ENCODE results near the gene OR11A1.

The OR11A1 gene

GRCh38 chr6:29425075-29425474 is 31.8 kb downstream of the OR11A1 start:
- no peak overlapping the region for H3K27ac ChIP-seq
- H3K9ac ChIP-seq, result no peak overlapping the region
- no peaks in the 10 kb centered on the region for H3K36me3 ChIP-seq
- no peaks in the 10 kb centered on the region for H3K9me3 ChIP-seq (replicated peaks in 1 of 11)
- no peaks in the 10 kb centered on the region for H4K20me1 ChIP-seq
- H3K4me3 ChIP-seq, result no peak overlapping the region
- H3K27me3 ChIP-seq, result no peaks in the 10 kb centered on the region
- no peak for TF ChIP-seq Cebpa-rat (IDR thresholded peaks at IDR 0.05)
- no peaks in the 10 kb centered on the region for H3K4me1 ChIP-seq
- H3K4me2 ChIP-seq, result no peak overlapping the region

GRCh38 chr6:29424575-29424974 is 32.3 kb downstream of the OR11A1 start:
- H3K9me3 ChIP-seq (replicated peaks in 1 of 11), result no peaks in the 10 kb centered on the region
- no peak overlapping the region for H3K27ac ChIP-seq
- H4K20me1 ChIP-seq, result no peaks in the 10 kb centered on the region
- H3K9ac ChIP-seq, result no peak overlapping the region
- H3K4me1 ChIP-seq, result no peaks in the 10 kb centered on the region
- H3K4me2 ChIP-seq, result no peak overlapping the region
- no peaks in the 10 kb centered on the region for H3K36me3 ChIP-seq
- TF ChIP-seq Cebpa-rat (IDR thresholded peaks at IDR 0.05), result no peak
- H3K27me3 ChIP-seq, result no peaks in the 10 kb centered on the region
- no peak overlapping the region for H3K4me3 ChIP-seq

- Histone ChIP-seq H3K27ac (no peak overlapping the region), H3K4me3 (no peak overlapping the region), H3K4me1 (no peaks in the 10 kb centered on the region), H3K36me3 (no peaks in the 10 kb centered on the region), H4K20me1 (no peaks in the 10 kb centered on the region), H3K9me3 (replicated peaks in 1 of 11) (no peaks in the 10 kb centered on the region), H3K4me2 (no peak overlapping the region), H3K27me3 (no peaks in the 10 kb centered on the region), H3K9ac (no peak overlapping the region)
- no peak for TF ChIP-seq Cebpa-rat (IDR thresholded peaks at IDR 0.05)
Measured at GRCh38 chr6:29424168-29424567, 32.7 kb downstream of the OR11A1 start.

GRCh38 chr6:29419516-29419915 is 37.4 kb downstream of the OR11A1 start:
- no peak for TF ChIP-seq Cebpa-rat (IDR thresholded peaks at IDR 0.05)
- Histone ChIP-seq H3K27me3 (no peaks in the 10 kb centered on the region), H3K27ac (no peak overlapping the region), H3K4me1 (no peaks in the 10 kb centered on the region), H3K9ac (no peak overlapping the region), H4K20me1 (no peaks in the 10 kb centered on the region), H3K4me3 (no peak overlapping the region), H3K9me3 (replicated peaks in 1 of 11) (no peaks in the 10 kb centered on the region), H3K4me2 (no peak overlapping the region), H3K36me3 (no peaks in the 10 kb centered on the region)

- H3K4me2 ChIP-seq, result no peak within 1 kb of the TSS
- peaks cover 19 to 32% (median 26%) of the 10 kb centered on the region in 11 experiments for H3K9me3 ChIP-seq (replicated peaks in 1 of 11)
- H3K4me1 ChIP-seq, result no peaks in the 10 kb centered on the region
- H3K4me3 ChIP-seq, result no peak within 1 kb of the TSS
- no peak within 1 kb of the TSS for H3K9ac ChIP-seq
- no peaks in the 10 kb centered on the region for H3K36me3 ChIP-seq
- no peak for TF ChIP-seq Cebpa-rat (IDR thresholded peaks at IDR 0.05)
- no peaks in the 10 kb centered on the region for H3K27me3 ChIP-seq
- no peaks in the 10 kb centered on the region for H4K20me1 ChIP-seq
- H3K27ac ChIP-seq, result no peak within 1 kb of the TSS
Measured at GRCh38 chr6:29414588-29414987, 42.3 kb downstream of the OR11A1 start, which contains the start of gene OR12D1. Gene OR12D1, plus strand, starts transcription at chr6:29414928.

- Histone ChIP-seq H3K36me3 (no peaks in the 10 kb centered on the region), H3K27me3 (no peaks in the 10 kb centered on the region), H4K20me1 (no peaks in the 10 kb centered on the region), H3K4me3 (no peak overlapping the region), H3K4me1 (no peaks in the 10 kb centered on the region), H3K4me2 (no peak overlapping the region), H3K27ac (no peak overlapping the region), H3K9me3 (replicated peaks in 1 of 11) (no peaks in the 10 kb centered on the region; a peak in 2 of 22 replicates), H3K9ac (no peak overlapping the region)
- TF ChIP-seq Cebpa-rat (IDR thresholded peaks at IDR 0.05), result no peak
Measured at GRCh38 chr6:29403801-29404200, 53.1 kb downstream of the OR11A1 start.

GRCh38 chr6:29399525-29399924 is 57.3 kb downstream of the OR11A1 start:
- Histone ChIP-seq H3K27me3 (no peaks in the 10 kb centered on the region), H3K4me1 (no peaks in the 10 kb centered on the region), H3K4me3 (no peak overlapping the region), H3K9me3 (replicated peaks in 1 of 11) (no peaks in the 10 kb centered on the region), H3K4me2 (no peak overlapping the region), H4K20me1 (no peaks in the 10 kb centered on the region), H3K9ac (no peak overlapping the region), H3K36me3 (no peaks in the 10 kb centered on the region), H3K27ac (no peak overlapping the region)
- TF ChIP-seq Cebpa-rat (IDR thresholded peaks at IDR 0.05), result no peak

GRCh38 chr6:29395331-29395730 is 61.5 kb downstream of the OR11A1 start, which contains the start of gene OR12D2:
Gene OR12D2, plus strand, starts transcription at chr6:29395631. Its CDS starts 1,069 bp downstream, at chr6:29396700.
- Histone ChIP-seq H3K4me2 (no peak within 1 kb of the TSS), H3K9ac (no peak within 1 kb of the TSS), H3K36me3 (no peaks in the 10 kb centered on the region), H3K27ac (no peak within 1 kb of the TSS), H3K4me3 (no peak within 1 kb of the TSS), H3K9me3 (replicated peaks in 1 of 11) (no peaks in the 10 kb centered on the region), H3K4me1 (no peaks in the 10 kb centered on the region), H4K20me1 (no peaks in the 10 kb centered on the region), H3K27me3 (no peaks in the 10 kb centered on the region)
- TF ChIP-seq Cebpa-rat (IDR thresholded peaks at IDR 0.05), result no peak

GRCh38 chr6:29388533-29388932 is 68.3 kb downstream of the OR11A1 start:
- TF ChIP-seq Cebpa-rat (IDR thresholded peaks at IDR 0.05), result no peak
- H3K9me3 ChIP-seq (replicated peaks in 1 of 11), result no peaks in the 10 kb centered on the region
- H4K20me1 ChIP-seq, result no peaks in the 10 kb centered on the region
- no peak overlapping the region for H3K27ac ChIP-seq
- H3K27me3 ChIP-seq, result no peaks in the 10 kb centered on the region
- no peaks in the 10 kb centered on the region for H3K4me1 ChIP-seq
- no peak overlapping the region for H3K4me3 ChIP-seq
- H3K36me3 ChIP-seq, result no peaks in the 10 kb centered on the region
- H3K4me2 ChIP-seq, result no peak overlapping the region
- no peak overlapping the region for H3K9ac ChIP-seq

- Histone ChIP-seq H3K9me3 (replicated peaks in 1 of 11) (no peaks in the 10 kb centered on the region), H3K9ac (no peak overlapping the region), H3K27me3 (no peaks in the 10 kb centered on the region), H3K4me3 (no peak overlapping the region), H4K20me1 (no peaks in the 10 kb centered on the region), H3K4me1 (no peaks in the 10 kb centered on the region), H3K27ac (no peak overlapping the region), H3K36me3 (no peaks in the 10 kb centered on the region), H3K4me2 (no peak overlapping the region)
- TF ChIP-seq Cebpa-rat (IDR thresholded peaks at IDR 0.05), result no peak
Measured at GRCh38 chr6:29376003-29376402, 80.9 kb downstream of the OR11A1 start.

Measured in BLaER1 treated with 17β-estradiol and CSF1 and Interleukin-3, amounts not matched to agents 10 nM and 100 nM (cell line).